GM21360 (cell line): ENCODE data around the gene HSD17B14.
A peak's percentile ranks its signal among the peaks of the same experiment; 100 is the strongest.
"Not testable (repeated sequence)": the region's sequence is repeated elsewhere in the genome, so short reads cannot be mapped to it uniquely, and the experiment has no call there.

Experiments used
- ATAC-seq: cut with Tn5 transposase; IDR thresholded peaks from one replicate; pipeline ENCODE4 v1.9.1; 2021; ENCODE audit warnings: mild to moderate bottlenecking, moderate library complexity; ENCODE audit not compliant: unreplicated experiment

HSD17B14 gene

GRCh38 chr19:48867746-48868113 is 31.4 kb upstream of the HSD17B14 start:
- no peak for ATAC-seq

- ATAC-seq = no peak
Observed at GRCh38 chr19:48867123-48867745, 30.9 kb upstream of the HSD17B14 start.

GRCh38 chr19:48866692-48867091 is 30.4 kb upstream of the HSD17B14 start:
- ATAC-seq = no peak

GRCh38 chr19:48862827-48863226 is 26.5 kb upstream of the HSD17B14 start:
- ATAC-seq = no peak

GRCh38 chr19:48861313-48861712 is 25.0 kb upstream of the HSD17B14 start:
- ATAC-seq = no peak

GRCh38 chr19:48859711-48860572 is 23.7 kb upstream of the HSD17B14 start:
- no peak for ATAC-seq

GRCh38 chr19:48858984-48859710 is 22.9 kb upstream of the HSD17B14 start:
- no peak for ATAC-seq

- ATAC-seq = no peak
Observed at GRCh38 chr19:48856921-48857320, 20.6 kb upstream of the HSD17B14 start.

GRCh38 chr19:48854103-48854502 is 17.8 kb upstream of the HSD17B14 start:
- no peak for ATAC-seq

- ATAC-seq = no peak
Observed at GRCh38 chr19:48853483-48853882, 17.2 kb upstream of the HSD17B14 start.

- no peak for ATAC-seq
Observed at GRCh38 chr19:48852292-48852691, 16.0 kb upstream of the HSD17B14 start.

- ATAC-seq = not testable (repeated sequence)
Observed at GRCh38 chr19:48846659-48847058, 10.4 kb upstream of the HSD17B14 start.

GRCh38 chr19:48845384-48845783 is 9.1 kb upstream of the HSD17B14 start:
- ATAC-seq = no peak

- ATAC-seq = no peak
Observed at GRCh38 chr19:48844472-48844871, 8.2 kb upstream of the HSD17B14 start.

GRCh38 chr19:48842789-48843162 is 6.5 kb upstream of the HSD17B14 start:
- ATAC-seq = no peak

GRCh38 chr19:48841571-48841970 is 5.3 kb upstream of the HSD17B14 start:
- no peak for ATAC-seq

- ATAC-seq = no peak
Observed at GRCh38 chr19:48841047-48841446, 4.8 kb upstream of the HSD17B14 start.

GRCh38 chr19:48837687-48838086 is 1.4 kb upstream of the HSD17B14 start:
- ATAC-seq = no peak

- peak; percentile 61 for ATAC-seq
Observed at GRCh38 chr19:48837051-48837524, 797 bp upstream of the HSD17B14 start.

GRCh38 chr19:48835734-48836088 is 580 bp downstream of the HSD17B14 start:
- ATAC-seq = peak; percentile 50

GRCh38 chr19:48833977-48834376 is 2.3 kb downstream of the HSD17B14 start:
- no peak for ATAC-seq

- ATAC-seq = no peak
Observed at GRCh38 chr19:48833049-48833448, 3.2 kb downstream of the HSD17B14 start.
